Measurements from ENCODE around the gene ERCC6L2. TPM values are rescaled to one million over a fixed set of nuclear protein-coding genes. Genes with fewer than 3 reads are reported as not detected.

ERCC6L2 gene
- polyA plus RNA-seq, 2 of the 4 experiments (the other 2 are of a cell fraction) = 13.3 to 36.7 TPM

- DNase-seq (ENCODE audit: low read depth in 1 of 2, low spot score in 1 of 2) = no peak
- ChIA-PET POLR2A (no interaction called here), CTCF (no interaction called here)
- H3K27ac ChIP-seq = no peak overlapping the region
- no peak overlapping the region for H3K4me2 ChIP-seq
- TF ChIP-seq ZFP36 (IDR thresholded peaks at IDR 0.05; ENCODE audit: borderline replicate concordance, partially characterized antibody) = no peak
- TF ChIP-seq HOXB13 (CRISPR knock-in tag; IDR thresholded peaks at IDR 0.05; ENCODE audit: low read depth) = no peak
- TF ChIP-seq FOSL2 (IDR thresholded peaks at IDR 0.05) = no peak
- no peak for TF ChIP-seq FOSL2 (CRISPR knock-in tag; IDR thresholded peaks at IDR 0.05)
- no peak for TF ChIP-seq ESRRA (IDR thresholded peaks at IDR 0.05; ENCODE audit: borderline replicate concordance, low read length)
- no peak for TF ChIP-seq NR3C1 (IDR thresholded peaks at IDR 0.05)
- TF ChIP-seq EHF (CRISPR knock-in tag; IDR thresholded peaks at IDR 0.05) = no peak
- TF ChIP-seq, protein P1, sequence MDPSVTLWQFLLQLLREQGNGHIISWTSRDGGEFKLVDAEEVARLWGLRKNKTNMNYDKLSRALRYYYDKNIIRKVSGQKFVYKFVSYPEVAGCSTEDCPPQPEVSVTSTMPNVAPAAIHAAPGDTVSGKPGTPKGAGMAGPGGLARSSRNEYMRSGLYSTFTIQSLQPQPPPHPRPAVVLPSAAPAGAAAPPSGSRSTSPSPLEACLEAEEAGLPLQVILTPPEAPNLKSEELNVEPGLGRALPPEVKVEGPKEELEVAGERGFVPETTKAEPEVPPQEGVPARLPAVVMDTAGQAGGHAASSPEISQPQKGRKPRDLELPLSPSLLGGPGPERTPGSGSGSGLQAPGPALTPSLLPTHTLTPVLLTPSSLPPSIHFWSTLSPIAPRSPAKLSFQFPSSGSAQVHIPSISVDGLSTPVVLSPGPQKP (IDR thresholded peaks at IDR 0.05; ENCODE audit: low read depth, low read length) = no peak
- TF ChIP-seq GATA3 (IDR thresholded peaks at IDR 0.05; ENCODE audit: borderline replicate concordance) = no peak
- TF ChIP-seq FOXS1 (CRISPR knock-in tag; IDR thresholded peaks at IDR 0.05) = no peak
- no peak for TF ChIP-seq USF2 (IDR thresholded peaks at IDR 0.05)
- no peak for TF ChIP-seq MAZ (IDR thresholded peaks at IDR 0.05; ENCODE audit: borderline replicate concordance, low read depth, low read length)
- TF ChIP-seq HEYL (CRISPR knock-in tag; IDR thresholded peaks at IDR 0.05) = no peak
- TF ChIP-seq, protein P2, sequence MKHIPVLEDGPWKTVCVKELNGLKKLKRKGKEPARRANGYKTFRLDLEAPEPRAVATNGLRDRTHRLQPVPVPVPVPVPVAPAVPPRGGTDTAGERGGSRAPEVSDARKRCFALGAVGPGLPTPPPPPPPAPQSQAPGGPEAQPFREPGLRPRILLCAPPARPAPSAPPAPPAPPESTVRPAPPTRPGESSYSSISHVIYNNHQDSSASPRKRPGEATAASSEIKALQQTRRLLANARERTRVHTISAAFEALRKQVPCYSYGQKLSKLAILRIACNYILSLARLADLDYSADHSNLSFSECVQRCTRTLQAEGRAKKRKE (CRISPR knock-in tag; IDR thresholded peaks at IDR 0.05; ENCODE audit: low read depth) = no peak
- TF ChIP-seq, protein P3, sequence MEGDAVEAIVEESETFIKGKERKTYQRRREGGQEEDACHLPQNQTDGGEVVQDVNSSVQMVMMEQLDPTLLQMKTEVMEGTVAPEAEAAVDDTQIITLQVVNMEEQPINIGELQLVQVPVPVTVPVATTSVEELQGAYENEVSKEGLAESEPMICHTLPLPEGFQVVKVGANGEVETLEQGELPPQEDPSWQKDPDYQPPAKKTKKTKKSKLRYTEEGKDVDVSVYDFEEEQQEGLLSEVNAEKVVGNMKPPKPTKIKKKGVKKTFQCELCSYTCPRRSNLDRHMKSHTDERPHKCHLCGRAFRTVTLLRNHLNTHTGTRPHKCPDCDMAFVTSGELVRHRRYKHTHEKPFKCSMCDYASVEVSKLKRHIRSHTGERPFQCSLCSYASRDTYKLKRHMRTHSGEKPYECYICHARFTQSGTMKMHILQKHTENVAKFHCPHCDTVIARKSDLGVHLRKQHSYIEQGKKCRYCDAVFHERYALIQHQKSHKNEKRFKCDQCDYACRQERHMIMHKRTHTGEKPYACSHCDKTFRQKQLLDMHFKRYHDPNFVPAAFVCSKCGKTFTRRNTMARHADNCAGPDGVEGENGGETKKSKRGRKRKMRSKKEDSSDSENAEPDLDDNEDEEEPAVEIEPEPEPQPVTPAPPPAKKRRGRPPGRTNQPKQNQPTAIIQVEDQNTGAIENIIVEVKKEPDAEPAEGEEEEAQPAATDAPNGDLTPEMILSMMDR (IDR thresholded peaks at IDR 0.05) = no peak
- H3K9me3 ChIP-seq = no peaks in the 10 kb centered on the region
- no peak for FAIRE-seq
- peaks cover 10% of the 10 kb centered on the region for H3K4me1 ChIP-seq
- no peak for ATAC-seq
- H3K4me3 ChIP-seq = no peak overlapping the region
Measured at GRCh38 chr9:95903398-95903797, 27.9 kb downstream of the ERCC6L2 start.

GRCh38 chr9:95907794-95908193 lies 32.3 kb downstream of the ERCC6L2 start:
- FAIRE-seq = no peak
- no peak; a peak in 1 of 6 replicates for ATAC-seq
- WGBS (ENCODE audit: missing lambda C conversion rate) = 90% methylated on average over 2 of the region's 2 CpGs
- DNase-seq (ENCODE audit: low read depth in 1 of 2, low spot score in 1 of 2) = no peak
- Histone ChIP-seq H3K4me2 (no peak overlapping the region), H3K27ac (no peak overlapping the region), H3K9me3 (no peaks in the 10 kb centered on the region), H3K4me1 (peaks cover 8% of the 10 kb centered on the region; the same call in 1 of the 3 replicates), H3K4me3 (no peak overlapping the region)
- CTCF ChIA-PET = no interaction called here
- POLR2A ChIA-PET = no interaction called here
- TF ChIP-seq, protein P3 (IDR thresholded peaks at IDR 0.05) = peak; percentile 22; the same call in 1 of the 3 replicates
- TF ChIP-seq CHD2 (IDR thresholded peaks at IDR 0.05; ENCODE audit: low read length, partially characterized antibody) (no peak), RAD21 (conservative IDR thresholded peaks at IDR 0.05 in 1 of 2, IDR thresholded peaks at IDR 0.05 in 1 of 2) (peak in 1 of 2 experiments; percentile 14; a peak in 1 of 5 replicates)

Measured in A549 (cell line).